ENCODE results near the gene IL19. TPM values are rescaled to one million over a fixed set of nuclear protein-coding genes. Genes with fewer than 3 reads are reported as not detected.

IL19 gene
- polyA plus RNA-seq, 1 of the 3 experiments (the other 2 are of a cell fraction) = not detected

- H2AFZ ChIP-seq (ENCODE audit: low read depth) = no peak overlapping the region
- no peaks in the 10 kb centered on the region for H3K36me3 ChIP-seq (replicated peaks in 1 of 2; ENCODE audit: control insufficient read depth in 1 of 2, insufficient read depth in 2 of 2, low read length in 1 of 2)
- no peaks in the 10 kb centered on the region for H3F3A ChIP-seq (replicated peaks; ENCODE audit: insufficient read depth)
- H3K4me1 ChIP-seq (ENCODE audit: control insufficient read depth in 1 of 2, insufficient read depth in 2 of 2, low read depth in 1 of 2, low read length in 1 of 2) = no peaks in the 10 kb centered on the region
- ChIA-PET CTCF (interaction anchor here (1.5 kb wide), 1 partner anchor 13 kb away, joined by 3 read pairs; no protein-coding TSS in a partner anchor), POLR2A (no interaction called here)
- no peak overlapping the region for H3K9ac ChIP-seq
- no peaks in the 10 kb centered on the region for H3K79me2 ChIP-seq (ENCODE audit: insufficient read depth)
- no peak for TF ChIP-seq FOXM1 (IDR thresholded peaks at IDR 0.05; ENCODE audit: low read depth)
- no peak for TF ChIP-seq CHD2 (IDR thresholded peaks at IDR 0.05; ENCODE audit: low read length, partially characterized antibody)
- no peak for TF ChIP-seq RFX5 (IDR thresholded peaks at IDR 0.05; ENCODE audit: low read length)
- no peak for TF ChIP-seq MXI1 (IDR thresholded peaks at IDR 0.05; ENCODE audit: low read depth, low read length)
- TF ChIP-seq YY1 (IDR thresholded peaks at IDR 0.05; ENCODE audit: low read depth) = no peak
- TF ChIP-seq NRF1 (IDR thresholded peaks at IDR 0.05; ENCODE audit: low read depth, low read length) = no peak
- TF ChIP-seq CTCF (IDR thresholded peaks at IDR 0.05) = no peak
- no peak for TF ChIP-seq GATA2 (CRISPR knock-in tag; IDR thresholded peaks at IDR 0.05)
- TF ChIP-seq TEAD4 (IDR thresholded peaks at IDR 0.05; ENCODE audit: borderline replicate concordance, insufficient read depth) = no peak
- TF ChIP-seq MEF2A (IDR thresholded peaks at IDR 0.05; ENCODE audit: borderline replicate concordance, low read depth) = no peak
- TF ChIP-seq NFIC (IDR thresholded peaks at IDR 0.05; ENCODE audit: borderline replicate concordance) = no peak
- no peak for TF ChIP-seq EP300 (IDR thresholded peaks at IDR 0.05; ENCODE audit: borderline replicate concordance in 1 of 2, low read depth in 1 of 2, low read length in 1 of 2)
- no peak for TF ChIP-seq REST (IDR thresholded peaks at IDR 0.05; ENCODE audit: low read depth, low read length)
- TF ChIP-seq IRF3 (IDR thresholded peaks at IDR 0.05; ENCODE audit: low read depth, low read length) = no peak
- no peak for TF ChIP-seq ELF1 (IDR thresholded peaks at IDR 0.05)
- no peak for TF ChIP-seq RCOR1 (IDR thresholded peaks at IDR 0.05; ENCODE audit: low read length)
- TF ChIP-seq POLR2AphosphoS5 (IDR thresholded peaks at IDR 0.05; ENCODE audit: low read depth, low read length) = no peak
- no peak for TF ChIP-seq TCF12 (IDR thresholded peaks at IDR 0.05)
- no peak overlapping the region for H3K4me2 ChIP-seq
- WGBS (ENCODE audit: low lambda C conversion rate) = 69% methylated on average over 17 of the region's 17 CpGs
- H3K9me3 ChIP-seq = no peaks in the 10 kb centered on the region
- peaks cover 8% of the 10 kb centered on the region; the same call in 1 of the 2 replicates for H3K27me3 ChIP-seq (ENCODE audit: insufficient read depth)
- no peak overlapping the region for H3K4me3 ChIP-seq (ENCODE audit: low read depth in 2 of 2, low read length in 1 of 2)
- H3K9me2 ChIP-seq = no peaks in the 10 kb centered on the region
- no peak overlapping the region for H3K27ac ChIP-seq (ENCODE audit: low read depth in 2 of 2, low read length in 1 of 2)
- DNase-seq = no peak
- no peaks in the 10 kb centered on the region for H4K20me1 ChIP-seq (ENCODE audit: insufficient read depth)
These were observed 13.9 kb downstream of the IL19 start for GRCh38 chr1:206784471-206784903.
